ENCODE measurements around the gene TMED1. TPM values are rescaled to one million over a fixed set of nuclear protein-coding genes. Genes with fewer than 3 reads are reported as not detected.

TMED1 gene
- total and polyA plus RNA-seq, 2 of the 8 experiments (the other 6 are each of a cell fraction or from before 2014, with no cell fraction given) = 26.9 to 31.9 TPM

DNA sequence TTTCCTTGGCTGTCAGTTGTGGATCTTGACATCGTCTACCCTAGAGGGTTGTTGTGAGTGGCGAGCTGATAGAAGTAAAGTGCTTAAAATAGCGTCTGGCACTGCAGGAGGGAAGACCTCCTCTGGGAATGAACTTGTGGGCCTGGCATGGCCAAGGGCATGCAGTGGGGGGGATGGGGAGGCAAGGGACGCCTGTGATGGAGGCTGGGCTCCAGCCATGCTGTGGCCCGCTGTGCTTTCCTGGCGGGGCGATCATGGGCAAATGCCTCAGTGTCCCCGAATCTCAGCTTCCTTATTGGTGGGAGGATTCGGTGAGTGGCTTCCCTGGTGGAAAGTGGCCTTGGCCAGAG lies 46.1 kb upstream of the TMED1 start:
- 74% methylated on average over 9 of the region's 9 CpGs; no CpG with 5 or more reads in 1 of the 2 experiments for WGBS, 2 experiments (ENCODE audit: extremely low coverage in 1 of 2, insufficient coverage in 1 of 2, insufficient read length in 1 of 2, insufficient replicate concordance in 2 of 2, low coverage in 1 of 2, low lambda C conversion rate in 2 of 2, missing lambda C conversion rate in 1 of 2)
- H3K27ac ChIP-seq (ENCODE audit: low read depth, low read length) = 0 out of 2 replicates have a peak overlapping the region, but pooled peaks have one; percentile 30
- no peaks in the 10 kb centered on the region for H3K9me3 ChIP-seq (ENCODE audit: insufficient read depth in 2 of 2, low read depth in 1 of 2, low read length in 1 of 2)
- no peak overlapping the region for H4K5ac ChIP-seq (ENCODE audit: insufficient read length, low read depth, low read length)
- FAIRE-seq = no peak
- H2BK12ac ChIP-seq (ENCODE audit: low read depth, low read length) = peak overlapping the region; percentile 77; the same call in 1 of the 2 replicates
- H4K20me1 ChIP-seq (replicated peaks in 1 of 2; ENCODE audit: control insufficient read depth in 1 of 2, insufficient read depth in 2 of 2, low read length in 2 of 2) = peaks cover 0 to 4% of the 10 kb centered on the region in 2 experiments
- H4K91ac ChIP-seq (replicated peaks; ENCODE audit: insufficient read length, low read length) = peak overlapping the region; percentile 29
- peak overlapping the region; percentile 84; the same call in 1 of the 2 replicates for H2AK5ac ChIP-seq (ENCODE audit: low read depth, low read length)
- no peak overlapping the region for H3K9ac ChIP-seq (replicated peaks in 1 of 4; ENCODE audit: extremely low read depth in 1 of 4, low read depth in 3 of 4, low read length in 3 of 4)
- H3K79me1 ChIP-seq (ENCODE audit: low read depth, low read length) = peaks cover 29% of the 10 kb centered on the region
- ChIA-PET POLR2A (ENCODE audit: partially characterized antibody) (interaction anchor here (0.6 to 6.4 kb wide), 10 partner anchors 8 to 223 kb away, joined by 3 to 72 read pairs (median 4); partner anchors contain the start of genes CARM1 and TMED1), CTCF (ENCODE audit: partially characterized antibody) (interaction anchor here (0.7 to 11.7 kb wide), 7 partner anchors 9 to 51 kb away, joined by 3 to 103 read pairs (median 13); partner anchors contain the start of genes CARM1 and TMED1)
- H3K4me2 ChIP-seq (ENCODE audit: insufficient read depth in 1 of 2, low read depth in 2 of 2, low read length in 2 of 2) = peak overlapping the region; percentile 42 to 57; a peak in 2 of 4 replicates
- H2BK20ac ChIP-seq (ENCODE audit: low read length) = peak overlapping the region; percentile 91
- H3K27me3 ChIP-seq (replicated peaks in 1 of 4; ENCODE audit: control insufficient read depth in 3 of 4, extremely low read depth in 1 of 4, insufficient read depth in 3 of 4, low read length in 3 of 4) = no peaks in the 10 kb centered on the region
- H2BK5ac ChIP-seq (ENCODE audit: low read depth, low read length) = peak overlapping the region; percentile 97; the same call in 1 of the 2 replicates
- no peak overlapping the region for H4K8ac ChIP-seq (ENCODE audit: extremely low read depth, insufficient read depth, low read length)
- no peak for DNase-seq (ENCODE audit: low read depth in 1 of 2, low spot score in 2 of 2)
- peaks cover 4 to 91% of the 10 kb centered on the region in 2 experiments; a peak in 3 of 4 replicates for H3K79me2 ChIP-seq (ENCODE audit: control insufficient read depth in 1 of 2, insufficient read depth in 2 of 2, low read length in 2 of 2)
- H3K14ac ChIP-seq (ENCODE audit: insufficient read length) = no peak overlapping the region
- H3K23me2 ChIP-seq (ENCODE audit: low read depth, low read length) = no peaks in the 10 kb centered on the region
- H3K36me3 ChIP-seq (ENCODE audit: control insufficient read depth in 2 of 4, insufficient read depth in 4 of 4, low read length in 3 of 4) = no peaks in the 10 kb centered on the region
- peaks cover 26 to 45% (median 38%) of the 10 kb centered on the region in 4 experiments for H3K4me1 ChIP-seq (replicated peaks in 1 of 4; ENCODE audit: control insufficient read depth in 3 of 4, insufficient read depth in 4 of 4, low read length in 3 of 4)
- no peak overlapping the region for H2BK15ac ChIP-seq (ENCODE audit: low read length)
- H3K56ac ChIP-seq (replicated peaks; ENCODE audit: insufficient read length, low read depth, low read length) = no peak overlapping the region
- peak overlapping the region in 1 of 4 experiments; percentile 24; a peak in 1 of 8 replicates for H3K4me3 ChIP-seq (ENCODE audit: extremely low read depth in 1 of 4, insufficient read depth in 2 of 4, low read depth in 3 of 4, low read length in 4 of 4)
- H3K23ac ChIP-seq (ENCODE audit: insufficient read length) = no peak overlapping the region
- H3K18ac ChIP-seq (ENCODE audit: extremely low read depth, low read length) = peak overlapping the region; percentile 72; the same call in 1 of the 2 replicates
- no peak overlapping the region for H3K4ac ChIP-seq (replicated peaks; ENCODE audit: insufficient read length, low read depth, low read length)
- no peak overlapping the region for H2AFZ ChIP-seq (ENCODE audit: low read length)
- no peak overlapping the region for H2BK120ac ChIP-seq (replicated peaks; ENCODE audit: low read depth, low read length)
- TF ChIP-seq RNF2 (IDR thresholded peaks at IDR 0.05; ENCODE audit: borderline replicate concordance, low read depth, low read length, missing control alignments, poor library complexity, severe bottlenecking) (no peak), EP300 (IDR thresholded peaks at IDR 0.05; ENCODE audit: borderline replicate concordance in 1 of 2, low read depth in 2 of 2, low read length in 2 of 2) (no peak), POU5F1 (IDR thresholded peaks at IDR 0.05; ENCODE audit: low read depth, low read length) (no peak), SAP30 (IDR thresholded peaks at IDR 0.05; ENCODE audit: insufficient read depth, insufficient replicate concordance, low read length) (no peak), SIN3A (conservative IDR thresholded peaks at IDR 0.05 in 1 of 2, IDR thresholded peaks at IDR 0.05 in 1 of 2; ENCODE audit: low read depth in 1 of 2, low read length in 2 of 2) (no peak), CREB1 (IDR thresholded peaks at IDR 0.05) (no peak), TCF12 (IDR thresholded peaks at IDR 0.05; ENCODE audit: low read depth, low read length) (no peak)
- TF ChIP-seq, protein P1, sequence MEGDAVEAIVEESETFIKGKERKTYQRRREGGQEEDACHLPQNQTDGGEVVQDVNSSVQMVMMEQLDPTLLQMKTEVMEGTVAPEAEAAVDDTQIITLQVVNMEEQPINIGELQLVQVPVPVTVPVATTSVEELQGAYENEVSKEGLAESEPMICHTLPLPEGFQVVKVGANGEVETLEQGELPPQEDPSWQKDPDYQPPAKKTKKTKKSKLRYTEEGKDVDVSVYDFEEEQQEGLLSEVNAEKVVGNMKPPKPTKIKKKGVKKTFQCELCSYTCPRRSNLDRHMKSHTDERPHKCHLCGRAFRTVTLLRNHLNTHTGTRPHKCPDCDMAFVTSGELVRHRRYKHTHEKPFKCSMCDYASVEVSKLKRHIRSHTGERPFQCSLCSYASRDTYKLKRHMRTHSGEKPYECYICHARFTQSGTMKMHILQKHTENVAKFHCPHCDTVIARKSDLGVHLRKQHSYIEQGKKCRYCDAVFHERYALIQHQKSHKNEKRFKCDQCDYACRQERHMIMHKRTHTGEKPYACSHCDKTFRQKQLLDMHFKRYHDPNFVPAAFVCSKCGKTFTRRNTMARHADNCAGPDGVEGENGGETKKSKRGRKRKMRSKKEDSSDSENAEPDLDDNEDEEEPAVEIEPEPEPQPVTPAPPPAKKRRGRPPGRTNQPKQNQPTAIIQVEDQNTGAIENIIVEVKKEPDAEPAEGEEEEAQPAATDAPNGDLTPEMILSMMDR (IDR thresholded peaks at IDR 0.05; ENCODE audit: control extremely low read depth in 1 of 3, insufficient read depth in 1 of 3, low read depth in 1 of 3, low read length in 3 of 3) = no peak
- TF ChIP-seq, protein P2, sequence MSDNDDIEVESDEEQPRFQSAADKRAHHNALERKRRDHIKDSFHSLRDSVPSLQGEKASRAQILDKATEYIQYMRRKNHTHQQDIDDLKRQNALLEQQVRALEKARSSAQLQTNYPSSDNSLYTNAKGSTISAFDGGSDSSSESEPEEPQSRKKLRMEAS (IDR thresholded peaks at IDR 0.05) = no peak
